Muscle layer of colon (tissue), 2 donors: ENCODE data around the gene ERMARD.
A peak's percentile ranks its signal among the peaks of the same experiment; 100 is the strongest.

Source experiments
- H3K27ac ChIP-seq: one replicate; pipeline ENCODE4 v1.7.0; 2013; ENCODE audit warnings: low read depth, mild to moderate bottlenecking, low read length, moderate library complexity
- H3K27me3 ChIP-seq, 2 donors: one replicate each; pipeline ENCODE4 v1.7.0; 2013; ENCODE audit warnings: low read length in 2 of 2, mild to moderate bottlenecking in 2 of 2; ENCODE audit not compliant: insufficient read depth in 2 of 2, control insufficient read depth in 1 of 2
- H3K36me3 ChIP-seq: one replicate; pipeline ENCODE4 v1.7.0; 2013; ENCODE audit warnings: mild to moderate bottlenecking, low read length; ENCODE audit not compliant: insufficient read depth
- H3K4me1 ChIP-seq: one replicate; pipeline ENCODE4 v1.7.0; 2013; ENCODE audit warnings: mild to moderate bottlenecking, low read length; ENCODE audit not compliant: insufficient read depth
- H3K4me3 ChIP-seq, 2 donors: one replicate each; pipeline ENCODE4 v1.7.0; 2013; ENCODE audit warnings: low read length in 2 of 2, low read depth in 1 of 2, mild to moderate bottlenecking in 1 of 2, moderate library complexity in 1 of 2
- H3K9ac ChIP-seq: one replicate; pipeline ENCODE4 v1.7.0; 2013; ENCODE audit warnings: low read length
- H3K9me3 ChIP-seq: one replicate; pipeline ENCODE4 v1.7.0; 2013; ENCODE audit warnings: mild to moderate bottlenecking, low read length
- donor health status: abdominal sarcoma.
- donor health status: Adenocarcinoma of cecum.

The ERMARD gene

GRCh38 chr6:169786349-169786748 lies 34.9 kb downstream of the ERMARD start:
- Histone ChIP-seq H3K27ac (no peak overlapping the region), H3K9ac (no peak overlapping the region), H3K4me1 (peaks cover 15% of the 10 kb centered on the region), H3K4me3 (no peak overlapping the region), H3K27me3 (no peaks in the 10 kb centered on the region), H3K36me3 (no peaks in the 10 kb centered on the region), H3K9me3 (no peaks in the 10 kb centered on the region)

- no peaks in the 10 kb centered on the region for H3K36me3 ChIP-seq
- no peaks in the 10 kb centered on the region for H3K9me3 ChIP-seq
- no peaks in the 10 kb centered on the region for H3K27me3 ChIP-seq
- H3K27ac ChIP-seq, result no peak overlapping the region
- H3K4me1 ChIP-seq, result peaks cover 16% of the 10 kb centered on the region
- no peak overlapping the region for H3K9ac ChIP-seq
- H3K4me3 ChIP-seq, result no peak overlapping the region
Observed at GRCh38 chr6:169787797-169788196, 36.4 kb downstream of the ERMARD start.

- Histone ChIP-seq H3K9me3 (no peaks in the 10 kb centered on the region), H3K4me1 (peaks cover 16% of the 10 kb centered on the region), H3K36me3 (no peaks in the 10 kb centered on the region), H3K4me3 (no peak overlapping the region), H3K9ac (no peak overlapping the region), H3K27ac (no peak overlapping the region), H3K27me3 (no peaks in the 10 kb centered on the region)
Observed at GRCh38 chr6:169788809-169789145, 37.4 kb downstream of the ERMARD start.

GRCh38 chr6:169789146-169789943 lies 37.9 kb downstream of the ERMARD start:
- Histone ChIP-seq H3K27me3 (no peaks in the 10 kb centered on the region), H3K9ac (peak overlapping the region; percentile 60), H3K27ac (peak overlapping the region; percentile 72), H3K36me3 (no peaks in the 10 kb centered on the region), H3K4me3 (peak overlapping the region; percentile 44 to 93), H3K9me3 (no peaks in the 10 kb centered on the region), H3K4me1 (peaks cover 16% of the 10 kb centered on the region)

DNA sequence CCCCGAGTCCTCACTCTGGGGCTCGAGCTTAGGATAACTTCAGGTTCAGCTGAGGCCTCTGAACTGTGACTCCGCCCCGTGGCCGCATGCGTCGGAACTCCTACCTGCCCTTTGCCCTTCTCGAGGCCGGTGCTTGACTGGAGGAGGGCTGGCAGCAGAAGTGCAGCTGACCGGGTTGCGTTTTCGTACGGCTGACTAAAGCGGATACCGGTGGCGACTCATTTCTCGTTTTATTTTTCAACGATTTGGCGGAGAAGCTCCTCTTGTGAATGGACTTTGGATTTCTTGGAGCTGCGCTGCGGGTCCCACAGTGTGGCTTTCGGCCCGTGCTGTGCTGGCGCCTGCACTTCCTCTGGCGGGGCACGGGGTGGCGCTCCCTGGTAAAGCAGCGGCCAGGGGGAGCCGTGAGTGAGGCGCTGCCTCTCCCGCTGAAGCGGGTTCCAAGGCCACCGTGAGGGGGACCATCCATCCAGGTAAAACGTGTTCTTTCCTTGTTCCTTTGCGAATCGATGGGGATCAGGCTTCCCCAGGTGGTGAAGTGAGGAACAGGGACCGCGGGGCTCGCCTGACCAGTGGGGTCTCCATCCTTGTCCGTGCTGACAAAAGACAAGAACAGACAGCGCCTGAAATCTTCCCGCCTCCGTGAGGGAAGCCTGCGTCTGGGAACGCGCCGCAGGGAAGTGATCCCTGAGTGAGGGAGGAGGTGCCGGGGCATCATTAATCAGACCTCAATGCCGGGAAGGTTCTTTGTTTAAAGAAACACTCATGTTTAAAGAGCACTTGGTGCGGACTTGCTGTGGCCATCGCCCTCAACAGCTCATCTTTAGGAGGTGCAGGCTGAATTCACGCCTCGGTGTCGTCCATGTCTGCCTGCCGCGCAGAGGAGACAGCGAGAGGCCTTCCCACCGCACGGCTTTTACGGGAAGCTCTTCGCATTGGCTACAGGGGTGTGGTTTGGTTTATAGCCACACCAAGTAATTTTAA lies 38.8 kb downstream of the ERMARD start:
- H3K36me3 ChIP-seq, result no peaks in the 10 kb centered on the region
- H3K27me3 ChIP-seq, result no peaks in the 10 kb centered on the region
- H3K4me3 ChIP-seq, result peak overlapping the region; percentile 44 to 93
- H3K9ac ChIP-seq, result peak overlapping the region; percentile 60
- peak overlapping the region; percentile 72 for H3K27ac ChIP-seq
- no peaks in the 10 kb centered on the region for H3K9me3 ChIP-seq
- H3K4me1 ChIP-seq, result peaks cover 16% of the 10 kb centered on the region

DNA sequence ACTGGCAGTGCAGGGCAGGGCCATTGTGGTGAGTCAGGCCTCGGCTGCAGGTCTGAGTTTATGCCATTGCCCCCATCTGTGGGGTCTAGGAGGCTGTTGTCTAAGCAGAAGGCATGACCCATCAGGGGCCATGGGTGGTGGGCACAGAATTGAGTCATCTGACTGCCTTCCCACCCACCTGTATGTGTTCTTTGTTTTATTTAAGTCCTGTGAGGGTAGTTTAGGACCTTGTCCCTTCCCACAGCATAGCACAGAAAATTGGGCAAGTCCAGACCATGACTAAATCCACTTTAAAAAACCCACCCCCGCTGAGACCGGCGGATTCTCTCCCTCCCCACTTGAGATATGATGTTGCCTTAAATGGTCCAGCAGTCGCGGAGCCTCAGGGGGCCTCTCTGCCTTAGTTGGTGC lies 40.3 kb downstream of the ERMARD start:
- no peak overlapping the region for H3K27ac ChIP-seq
- no peak overlapping the region for H3K4me3 ChIP-seq
- no peaks in the 10 kb centered on the region for H3K36me3 ChIP-seq
- H3K9ac ChIP-seq, result no peak overlapping the region
- no peaks in the 10 kb centered on the region for H3K27me3 ChIP-seq
- no peaks in the 10 kb centered on the region for H3K9me3 ChIP-seq
- peaks cover 16% of the 10 kb centered on the region for H3K4me1 ChIP-seq

- Histone ChIP-seq H3K4me1 (peaks cover 16% of the 10 kb centered on the region), H3K27ac (no peak overlapping the region), H3K9me3 (no peaks in the 10 kb centered on the region), H3K27me3 (no peaks in the 10 kb centered on the region), H3K36me3 (no peaks in the 10 kb centered on the region), H3K4me3 (no peak overlapping the region), H3K9ac (no peak overlapping the region)
Observed at GRCh38 chr6:169792306-169793015, 41.0 kb downstream of the ERMARD start.

DNA sequence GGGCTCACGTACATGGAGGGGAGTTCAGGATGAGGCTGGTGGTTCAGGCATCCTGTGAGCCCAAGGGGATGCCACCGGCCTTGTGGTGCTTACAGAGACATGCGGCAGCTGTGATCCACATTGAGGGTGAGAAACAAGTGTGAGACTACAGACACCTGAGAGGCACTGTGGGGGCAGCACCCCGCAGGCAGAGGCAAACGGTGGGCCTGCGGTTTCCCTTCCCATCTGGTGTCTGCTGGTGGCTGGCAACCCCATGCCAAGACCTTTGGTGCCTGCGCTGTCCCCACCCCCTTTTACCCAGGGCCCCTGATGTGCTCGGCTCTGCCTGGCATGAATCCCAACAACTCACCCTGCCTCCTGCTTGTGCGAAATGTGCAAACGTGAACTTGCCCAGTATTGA lies 42.0 kb downstream of the ERMARD start:
- H3K27ac ChIP-seq, result no peak overlapping the region
- no peak overlapping the region for H3K4me3 ChIP-seq
- no peaks in the 10 kb centered on the region for H3K9me3 ChIP-seq
- H3K4me1 ChIP-seq, result peaks cover 16% of the 10 kb centered on the region
- H3K36me3 ChIP-seq, result no peaks in the 10 kb centered on the region
- no peak overlapping the region for H3K9ac ChIP-seq
- H3K27me3 ChIP-seq, result no peaks in the 10 kb centered on the region

DNA sequence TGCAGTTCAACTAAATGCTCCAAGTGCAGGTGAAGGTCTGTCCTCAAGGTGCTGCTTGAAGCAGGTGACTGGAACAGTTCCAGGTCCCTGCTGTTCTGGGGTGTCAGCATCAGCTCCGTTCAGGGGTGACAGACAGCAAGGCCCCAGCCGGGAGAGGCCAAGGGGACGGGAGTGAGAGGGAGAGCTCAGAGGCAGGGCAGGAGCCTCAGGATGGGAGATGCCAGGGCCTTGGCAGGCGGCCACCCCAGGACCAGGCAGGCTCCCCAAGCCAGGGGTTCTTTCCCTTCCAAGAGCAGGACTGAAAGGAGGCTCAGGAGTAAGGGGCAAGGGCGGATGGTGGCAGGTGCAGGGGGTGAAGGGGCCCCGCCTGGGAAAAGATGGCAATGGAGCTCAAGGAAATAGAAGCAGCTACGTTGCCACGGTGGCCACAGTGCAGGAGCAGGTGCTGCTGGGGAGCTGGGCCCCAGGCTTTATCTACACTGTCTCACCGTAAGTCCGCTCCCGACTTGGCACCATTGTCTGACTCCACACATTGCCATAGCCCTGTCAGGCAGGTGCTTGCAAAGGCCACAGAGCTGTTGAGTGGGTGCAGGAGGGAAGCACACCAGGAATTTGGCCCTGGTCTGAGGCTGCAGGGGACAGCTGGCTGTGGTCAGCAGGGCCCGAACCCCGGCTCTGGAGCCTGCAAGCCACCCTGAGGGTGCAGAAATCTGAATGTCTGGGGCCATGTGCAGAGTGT lies 43.1 kb downstream of the ERMARD start:
- Histone ChIP-seq H3K9me3 (no peaks in the 10 kb centered on the region), H3K4me1 (peaks cover 17% of the 10 kb centered on the region), H3K4me3 (no peak overlapping the region), H3K27me3 (no peaks in the 10 kb centered on the region), H3K9ac (no peak overlapping the region), H3K27ac (no peak overlapping the region), H3K36me3 (no peaks in the 10 kb centered on the region)

DNA sequence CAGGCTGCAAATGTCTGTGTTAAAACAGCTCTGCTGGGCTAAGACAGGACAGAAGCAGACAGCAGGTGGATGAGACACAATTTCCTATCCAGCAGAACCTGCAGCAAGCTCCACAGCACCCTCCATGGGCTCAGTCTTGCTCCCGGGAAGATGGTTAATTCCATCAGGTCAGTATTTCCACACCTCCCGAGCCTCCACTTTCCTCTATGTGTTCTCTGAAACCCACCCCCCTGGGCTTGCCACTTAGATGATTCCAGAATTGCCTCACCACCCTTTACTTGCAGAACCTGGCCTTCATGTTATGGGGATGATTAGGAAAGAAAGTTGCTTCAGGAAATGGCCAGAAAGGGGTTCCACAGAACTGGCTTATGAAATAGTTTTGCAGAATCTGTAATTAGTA lies 43.8 kb downstream of the ERMARD start:
- Histone ChIP-seq H3K27me3 (no peaks in the 10 kb centered on the region), H3K36me3 (no peaks in the 10 kb centered on the region), H3K27ac (no peak overlapping the region), H3K9ac (no peak overlapping the region), H3K4me3 (no peak overlapping the region), H3K9me3 (no peaks in the 10 kb centered on the region), H3K4me1 (peaks cover 13% of the 10 kb centered on the region)
